ENCODE measurements around the gene ARHGAP42.
"Not testable (repeated sequence)": the region's sequence is repeated elsewhere in the genome, so short reads cannot be mapped to it uniquely, and the experiment has no call there.

The ARHGAP42 gene

DNA sequence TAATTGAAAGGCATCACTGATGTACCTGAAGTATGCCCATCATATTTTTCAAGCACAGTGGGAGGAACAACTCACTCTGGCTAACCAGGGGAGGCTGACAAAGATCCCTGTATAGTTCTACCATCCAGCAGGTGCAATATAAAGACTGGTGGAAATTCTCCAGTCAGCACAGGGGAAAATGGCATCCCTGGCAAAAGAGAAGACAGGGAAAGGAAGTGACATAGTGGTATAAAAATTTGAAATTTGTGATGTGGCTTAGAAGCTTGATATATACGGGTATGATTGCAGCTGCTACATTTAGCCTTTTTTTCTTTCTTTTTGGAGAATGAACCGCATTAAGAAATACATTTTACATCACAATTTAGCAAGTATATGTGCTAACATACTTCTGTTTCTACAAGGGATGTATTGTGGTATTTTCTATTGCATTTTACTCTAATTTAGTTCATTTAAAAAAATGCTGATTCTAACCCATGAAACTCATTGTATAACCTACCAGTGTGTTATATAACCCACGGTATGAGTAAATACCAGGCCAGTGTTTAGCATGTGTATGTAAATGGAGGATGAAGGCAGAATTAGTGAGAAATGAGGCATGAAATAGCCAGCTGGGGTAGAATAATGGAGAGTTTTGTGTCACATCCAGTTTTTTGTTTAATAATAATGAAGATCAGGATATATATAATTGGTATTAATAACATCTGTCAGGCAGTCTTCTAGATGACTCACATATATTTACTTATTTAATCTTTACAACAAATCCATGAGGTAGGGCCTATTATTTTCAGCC is 186.1 kb downstream of the ARHGAP42 start:
- DNase-seq (ENCODE audit: low read depth): no peak

DNA sequence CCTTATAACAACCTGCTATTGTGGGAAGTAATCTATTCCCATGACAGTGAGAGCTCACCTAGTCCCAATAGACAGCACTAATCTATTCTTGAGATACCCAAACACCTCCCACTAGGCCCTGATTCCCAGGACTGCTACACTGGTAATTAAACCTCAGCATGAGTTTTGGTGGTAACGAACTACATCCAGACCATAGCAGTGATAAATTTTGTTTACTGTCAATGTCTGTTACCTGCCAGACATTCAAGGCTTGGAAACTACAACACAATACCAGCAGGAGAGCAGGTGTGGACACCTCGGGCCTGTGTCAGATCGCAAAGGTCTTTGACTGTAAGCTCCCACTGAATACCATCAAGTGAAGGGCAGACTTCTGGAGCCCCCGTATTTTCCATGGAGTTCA is 187.1 kb downstream of the ARHGAP42 start:
- DNase-seq (ENCODE audit: low read depth): no peak

DNA sequence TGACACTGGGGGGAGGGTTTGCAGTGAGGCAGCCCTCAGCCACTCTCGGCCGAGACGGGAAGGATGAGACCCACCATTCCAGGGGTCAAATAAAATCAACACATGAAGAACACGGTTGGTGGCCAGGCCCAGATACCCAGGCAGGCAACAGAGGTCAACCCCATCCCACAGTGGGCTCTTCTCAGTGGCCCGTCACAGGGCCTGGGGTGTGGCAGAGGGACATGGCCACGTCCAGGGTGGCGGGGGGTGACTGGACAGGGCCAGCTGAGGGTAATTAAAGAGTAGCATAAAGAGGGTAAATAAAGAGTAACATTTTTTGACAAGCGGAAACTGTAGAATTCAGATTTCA is 188.4 kb downstream of the ARHGAP42 start:
- DNase-seq (ENCODE audit: low read depth): no peak

DNA sequence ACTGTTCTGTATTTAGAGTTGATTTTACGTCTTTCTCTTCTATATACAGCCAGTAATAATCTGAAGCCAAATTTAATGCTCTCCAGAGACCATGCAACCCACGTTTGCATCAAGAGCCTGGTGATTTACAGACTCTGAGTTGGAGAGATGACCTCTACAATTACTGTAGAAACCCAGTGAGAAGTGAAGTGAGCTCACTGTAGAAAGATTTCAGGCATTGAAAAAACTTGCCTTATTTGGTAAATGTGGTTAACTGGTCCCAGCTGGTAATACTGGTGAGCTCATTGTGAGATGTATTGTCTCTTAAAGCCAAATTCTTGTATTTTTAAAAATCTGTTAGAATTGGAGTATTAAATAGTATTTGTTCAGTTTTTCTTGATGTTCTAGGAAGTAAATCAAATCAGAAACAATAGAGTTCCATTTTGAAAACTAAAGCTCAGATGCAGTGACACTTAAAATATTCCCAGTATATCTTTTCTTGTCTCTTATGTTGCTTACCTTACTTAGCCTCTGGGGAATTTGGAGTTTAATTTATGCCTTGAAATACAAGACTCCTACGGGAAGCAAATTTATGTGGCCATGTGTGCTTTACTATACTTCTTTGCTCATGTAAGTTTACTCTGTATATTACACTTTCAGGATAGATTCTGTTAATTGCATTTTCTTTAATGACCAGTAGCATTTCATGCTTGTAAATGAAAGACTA is 189.9 kb downstream of the ARHGAP42 start:
- DNase-seq (ENCODE audit: low read depth): no peak

DNA sequence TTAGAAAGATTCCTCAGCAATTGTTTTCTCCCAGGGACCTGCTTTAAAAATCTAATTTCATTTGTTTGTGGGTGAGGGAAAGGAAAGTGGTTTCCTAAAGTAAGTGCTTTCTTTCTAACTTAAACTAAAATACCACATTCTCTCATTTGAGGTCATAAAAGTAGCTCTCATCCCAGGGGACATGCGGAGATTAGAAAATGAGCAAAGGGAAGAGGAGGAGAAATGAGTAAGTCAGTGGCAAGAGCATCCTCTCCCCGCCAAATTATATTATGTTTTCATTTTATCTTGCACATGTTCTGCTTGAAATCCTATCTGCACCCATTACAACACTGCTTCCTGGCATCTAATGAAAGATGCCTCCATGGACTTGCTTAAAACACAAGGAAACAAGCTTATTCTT is 191.4 kb downstream of the ARHGAP42 start:
- no peak for DNase-seq (ENCODE audit: low read depth)

DNA sequence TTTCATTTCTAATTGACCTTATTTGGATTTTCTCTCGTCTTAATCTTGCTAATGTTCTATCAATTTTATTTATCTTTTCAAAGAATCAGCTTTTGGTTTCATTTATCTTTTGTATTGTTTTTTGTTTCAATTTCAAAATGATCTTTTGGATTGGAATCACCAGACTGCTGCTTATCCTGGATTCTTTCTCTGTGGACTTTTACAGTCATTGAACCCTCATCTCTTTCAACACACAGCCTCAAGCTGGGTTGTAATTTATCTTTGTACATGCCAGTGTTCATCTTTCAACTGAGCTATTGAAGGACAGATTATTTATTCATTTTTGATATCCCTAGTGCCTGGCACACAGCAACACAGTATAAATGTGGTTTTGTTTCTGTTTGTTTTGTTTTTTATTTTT is 195.9 kb downstream of the ARHGAP42 start:
- no peak for DNase-seq (ENCODE audit: low read depth)

DNA sequence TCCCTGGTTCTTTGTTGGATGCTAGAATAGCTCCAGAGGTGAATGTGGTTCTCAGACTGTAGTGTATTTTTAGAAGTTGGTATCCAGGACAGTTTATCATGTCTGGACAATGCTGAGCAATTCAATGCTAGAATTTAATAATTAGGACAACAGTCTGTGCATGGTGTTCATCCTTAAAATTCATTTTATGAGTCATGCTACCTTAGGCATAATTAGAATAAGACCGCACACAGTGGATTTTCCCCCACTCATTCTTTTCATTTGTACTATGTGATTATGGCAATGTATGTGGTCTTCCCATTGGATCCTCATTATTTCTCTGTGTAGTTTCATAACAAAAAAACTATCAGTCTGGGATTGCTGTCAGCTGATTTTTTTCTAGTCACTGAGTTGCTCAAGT is 196.7 kb downstream of the ARHGAP42 start:
- DNase-seq (ENCODE audit: low read depth): no peak

DNA sequence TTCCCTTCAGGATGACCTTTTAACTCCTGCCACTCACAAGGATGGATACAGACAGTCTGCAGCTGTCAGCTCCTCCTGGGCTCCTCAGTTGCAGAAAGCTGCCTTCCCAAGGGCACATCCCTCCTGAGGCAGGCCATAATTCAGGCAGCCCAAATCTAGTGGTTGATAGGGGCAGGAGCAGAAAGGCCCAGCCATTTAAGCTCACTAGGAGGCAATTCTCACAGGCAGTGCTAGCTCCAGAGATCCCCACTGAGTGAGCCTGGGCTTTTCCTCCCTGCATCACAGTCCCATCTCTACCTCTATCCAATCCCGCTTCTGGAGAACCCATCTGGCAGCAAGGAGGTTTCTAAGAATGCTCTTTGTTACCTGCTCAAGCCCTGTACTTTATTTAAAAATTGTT is 200.6 kb downstream of the ARHGAP42 start:
- DNase-seq (ENCODE audit: low read depth): no peak

DNA sequence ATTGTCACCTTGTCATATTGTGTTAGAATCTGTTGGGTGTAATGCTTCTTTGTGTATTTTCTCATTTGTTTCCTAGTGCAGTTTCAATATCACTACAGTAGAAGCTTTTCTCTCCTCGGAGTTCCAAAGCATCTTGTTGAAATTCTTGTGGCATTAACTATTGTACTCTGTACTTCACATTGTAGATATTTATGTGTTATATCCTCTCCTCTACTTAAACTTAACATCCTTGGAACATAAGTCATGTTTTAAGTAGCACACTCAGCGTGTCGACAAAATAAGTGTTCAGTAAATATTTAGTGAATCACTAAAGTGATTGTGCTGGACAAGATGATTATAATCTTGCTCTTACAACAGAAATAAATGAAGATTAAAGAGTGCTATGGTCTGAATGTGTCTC is 201.7 kb downstream of the ARHGAP42 start:
- no peak for DNase-seq (ENCODE audit: low read depth)

DNA sequence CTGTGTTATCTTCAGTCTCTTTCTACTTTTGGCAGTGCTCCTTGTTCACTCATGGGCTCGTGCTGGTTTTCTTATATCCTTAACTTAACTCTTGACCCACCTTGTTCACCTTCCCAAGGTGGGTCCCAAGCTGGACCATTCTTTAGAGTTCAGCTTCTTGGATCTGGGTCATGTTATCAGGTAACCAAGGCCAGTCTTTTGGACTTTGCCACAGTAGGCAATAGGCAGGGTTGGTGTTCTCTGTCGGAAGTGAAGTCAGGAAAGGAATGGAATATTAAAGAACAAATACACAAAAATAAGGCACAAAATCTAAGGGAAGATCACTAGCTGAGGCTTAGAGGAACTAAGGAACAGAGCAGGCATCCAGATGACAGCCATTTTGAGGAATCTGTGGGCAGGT is 202.7 kb downstream of the ARHGAP42 start:
- no peak for DNase-seq (ENCODE audit: low read depth)

DNA sequence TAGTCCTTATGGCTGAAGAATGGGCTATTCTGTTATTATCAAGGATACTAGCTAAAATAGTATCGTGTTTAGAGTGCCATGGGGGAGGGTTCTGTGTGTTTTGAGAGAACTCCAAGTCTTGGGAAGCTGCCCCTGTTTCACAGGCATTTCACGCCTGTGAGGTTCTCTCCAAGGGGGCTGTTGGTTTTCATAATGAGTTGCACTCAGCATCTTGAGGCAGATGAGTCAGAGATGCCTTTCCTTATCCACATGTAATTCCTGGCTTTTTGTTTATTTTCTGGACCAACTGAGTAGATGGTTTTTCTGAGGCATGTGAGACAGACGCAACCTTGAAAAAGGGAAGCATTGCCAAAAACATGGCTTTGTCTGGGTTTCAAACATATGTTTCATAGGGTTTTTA is 203.7 kb downstream of the ARHGAP42 start:
- no peak for DNase-seq (ENCODE audit: low read depth)

DNA sequence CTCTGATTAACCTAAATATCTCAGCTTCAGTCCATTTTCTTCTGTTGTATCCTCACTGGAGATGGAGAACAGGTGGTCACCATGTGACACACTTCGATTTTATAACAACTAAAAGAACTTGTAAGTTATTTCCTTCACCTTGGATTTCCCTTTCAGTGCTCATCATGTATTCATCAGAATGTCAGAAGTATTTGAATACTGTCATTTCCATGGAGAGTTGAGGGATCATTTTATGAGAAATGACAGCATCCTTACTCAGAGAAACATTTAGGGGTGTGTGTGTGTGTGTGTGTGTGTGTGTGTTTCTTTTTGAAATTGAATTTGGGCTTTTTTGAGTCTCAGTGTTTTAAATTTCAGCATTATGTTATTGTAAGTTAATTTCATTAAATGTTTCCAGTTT is 205.8 kb downstream of the ARHGAP42 start:
- DNase-seq (ENCODE audit: low read depth): no peak

DNA sequence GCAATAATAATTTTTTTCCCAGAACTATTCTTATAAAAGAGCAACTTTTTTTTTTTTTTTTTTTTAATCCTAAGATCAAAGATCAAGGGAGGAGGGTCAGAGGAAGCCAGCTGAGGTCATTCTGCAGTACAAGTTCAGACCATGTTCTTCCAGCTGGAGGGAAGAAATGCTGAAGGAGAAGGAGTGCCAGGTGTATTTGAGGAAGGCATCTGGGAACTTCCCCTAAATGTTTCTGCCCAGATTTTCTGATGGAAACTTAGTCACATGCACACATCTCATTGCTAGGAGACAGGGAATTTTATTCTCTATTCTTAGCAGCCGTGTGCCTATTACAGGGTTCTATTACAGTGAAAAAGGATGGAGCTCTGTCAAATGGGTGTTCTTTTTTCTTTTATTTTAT is 208.4 kb downstream of the ARHGAP42 start:
- DNase-seq (ENCODE audit: low read depth): no peak

DNA sequence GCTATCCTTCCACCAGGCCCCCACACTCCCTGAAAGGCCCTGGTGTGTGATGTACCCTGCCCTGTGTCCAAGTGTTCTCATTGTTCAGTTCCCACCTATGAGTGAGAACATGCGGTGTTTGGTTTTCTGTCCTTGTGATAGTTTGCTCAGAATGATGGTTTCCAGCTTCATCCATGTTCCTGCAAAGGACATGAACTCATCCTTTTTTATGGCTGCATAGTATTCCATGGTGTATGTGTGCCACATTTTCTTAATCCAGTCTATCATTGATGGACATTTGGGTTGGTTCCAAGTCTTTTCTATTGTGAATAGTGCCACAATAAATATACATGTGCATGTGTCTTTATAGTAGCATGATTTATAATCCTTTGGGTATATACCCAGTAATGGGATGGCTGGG is 208.9 kb downstream of the ARHGAP42 start:
- DNase-seq (ENCODE audit: low read depth): not testable (repeated sequence)

DNA sequence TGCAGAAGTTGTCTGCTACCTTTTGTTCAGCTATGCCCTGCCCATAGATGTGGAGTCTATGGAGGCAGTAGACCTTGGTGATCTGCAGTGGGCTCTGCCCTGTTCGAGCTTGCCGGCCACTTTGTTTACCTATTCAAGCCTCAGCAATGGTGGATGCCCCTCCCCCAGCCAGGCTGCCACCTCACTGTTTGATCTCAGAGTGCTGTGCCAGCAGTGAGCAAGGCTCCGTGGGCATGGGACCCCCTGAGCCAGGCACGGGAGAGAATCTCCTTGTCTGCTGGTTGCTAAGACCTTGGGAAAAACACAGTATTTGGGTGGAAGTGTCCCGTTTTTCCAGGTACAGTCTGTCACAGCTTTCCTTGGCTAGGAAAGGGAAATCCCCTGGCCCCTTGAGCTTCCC is 214.4 kb downstream of the ARHGAP42 start:
- DNase-seq (ENCODE audit: low read depth): not testable (repeated sequence)

DNA sequence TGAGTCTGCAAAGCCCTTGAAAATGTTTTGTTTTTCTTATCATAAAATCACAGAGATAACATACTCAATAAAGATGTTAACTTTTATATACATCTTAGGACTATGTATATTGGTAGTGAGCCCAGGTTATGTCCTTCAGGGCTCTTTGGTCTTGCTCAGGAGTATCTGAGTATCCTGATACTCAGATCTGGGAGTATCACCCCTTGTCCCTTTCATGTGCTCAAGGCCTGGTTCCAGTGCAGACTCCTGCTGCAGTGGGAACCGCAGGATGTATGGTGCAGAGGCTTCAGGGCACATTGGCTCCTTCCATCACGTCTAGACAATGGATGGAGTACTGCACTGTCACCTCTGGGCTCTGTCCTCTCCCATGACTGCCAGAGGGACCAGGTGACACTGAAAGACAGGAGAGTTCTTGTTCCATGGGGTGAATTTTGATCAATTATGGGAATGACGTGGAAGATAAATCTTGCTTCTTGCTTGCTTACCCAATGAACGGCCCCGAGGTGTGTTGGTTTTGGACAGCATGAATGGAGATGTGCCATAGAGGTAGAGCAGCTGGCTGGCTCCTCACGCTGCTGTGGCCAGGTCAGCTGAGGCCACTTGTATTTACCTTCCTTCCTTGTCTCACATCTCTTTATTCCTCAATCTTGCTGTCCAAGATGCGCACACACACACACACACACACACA is 215.5 kb downstream of the ARHGAP42 start:
- DNase-seq (ENCODE audit: low read depth): no peak

DNA sequence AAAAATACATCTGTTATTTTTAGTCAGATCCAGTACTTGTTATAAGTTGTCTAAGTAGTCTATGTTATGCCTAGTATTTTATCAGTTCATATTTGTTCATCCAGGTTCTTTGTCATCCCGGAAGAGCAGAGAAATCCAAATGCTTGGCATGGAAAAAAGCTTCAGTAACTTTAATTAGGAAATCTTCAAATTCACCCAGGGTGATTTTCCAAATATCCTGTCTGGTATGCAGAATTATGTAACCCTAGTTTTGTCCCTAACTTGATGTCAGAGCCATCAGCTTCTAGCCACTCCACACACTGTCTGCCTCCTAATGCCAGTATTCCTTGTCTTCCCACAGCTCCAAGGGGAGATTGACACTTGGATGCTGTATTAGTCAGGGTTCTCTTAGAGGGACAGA is 216.2 kb downstream of the ARHGAP42 start:
- no peak for DNase-seq (ENCODE audit: low read depth)

DNA sequence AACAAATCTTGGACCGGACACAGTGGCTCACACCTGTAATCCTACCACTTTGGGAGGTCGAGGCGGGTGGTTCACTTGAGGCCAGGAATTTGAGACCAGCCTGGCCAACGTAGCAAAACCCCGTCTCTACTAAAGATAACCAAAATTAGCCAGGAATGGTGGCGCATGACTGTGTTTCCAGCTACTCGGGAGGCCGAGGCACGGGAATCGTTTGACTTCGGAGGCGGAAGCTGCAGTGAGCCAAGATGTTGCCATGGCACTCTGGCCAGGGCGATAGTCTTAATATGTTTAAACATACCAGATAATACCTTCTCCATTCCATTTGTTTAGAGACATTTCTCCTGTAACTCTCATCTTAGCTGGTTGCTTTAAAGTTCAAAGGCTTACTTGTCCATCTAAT is 218.6 kb downstream of the ARHGAP42 start:
- DNase-seq (ENCODE audit: low read depth): no peak

DNA sequence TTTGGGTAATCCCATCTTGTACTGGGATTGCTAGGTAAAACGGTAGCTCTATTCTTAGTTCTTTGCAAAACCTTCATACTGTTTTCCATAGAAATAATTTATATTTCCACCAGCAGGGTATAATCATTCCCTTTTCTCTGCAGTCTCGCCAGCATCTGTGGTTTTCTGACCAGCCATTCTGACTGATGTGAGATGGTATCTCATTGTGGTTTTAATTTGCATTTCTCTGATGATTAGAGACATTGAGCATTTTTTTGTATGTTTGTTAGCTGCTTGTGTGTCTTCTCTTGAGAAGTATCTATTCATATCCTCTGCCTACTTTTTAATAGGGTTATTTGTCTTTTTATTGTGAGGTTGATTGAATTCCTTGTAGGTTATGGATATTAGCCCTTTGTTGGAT is 221.7 kb downstream of the ARHGAP42 start:
- DNase-seq (ENCODE audit: low read depth): no peak

DNA sequence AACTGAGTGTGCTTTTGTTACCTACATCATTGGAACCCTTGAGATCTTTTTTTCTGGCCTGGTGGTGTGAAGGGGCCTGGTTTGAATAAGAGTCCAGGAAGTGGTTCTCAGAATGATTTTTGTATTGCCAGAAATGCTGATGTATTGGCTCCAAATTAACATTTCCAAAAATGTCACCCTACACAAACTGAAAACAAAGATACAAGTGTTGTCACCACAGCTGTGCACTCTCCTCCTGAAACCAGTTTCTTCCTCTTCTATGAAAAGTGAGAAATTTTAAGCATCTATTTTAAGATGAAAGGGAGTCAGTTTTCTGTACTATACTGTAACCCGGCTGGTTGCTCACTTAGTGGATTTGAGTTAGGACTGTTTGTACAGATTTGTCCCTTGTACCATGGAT is 223.7 kb downstream of the ARHGAP42 start:
- no peak for DNase-seq (ENCODE audit: low read depth)

DNA sequence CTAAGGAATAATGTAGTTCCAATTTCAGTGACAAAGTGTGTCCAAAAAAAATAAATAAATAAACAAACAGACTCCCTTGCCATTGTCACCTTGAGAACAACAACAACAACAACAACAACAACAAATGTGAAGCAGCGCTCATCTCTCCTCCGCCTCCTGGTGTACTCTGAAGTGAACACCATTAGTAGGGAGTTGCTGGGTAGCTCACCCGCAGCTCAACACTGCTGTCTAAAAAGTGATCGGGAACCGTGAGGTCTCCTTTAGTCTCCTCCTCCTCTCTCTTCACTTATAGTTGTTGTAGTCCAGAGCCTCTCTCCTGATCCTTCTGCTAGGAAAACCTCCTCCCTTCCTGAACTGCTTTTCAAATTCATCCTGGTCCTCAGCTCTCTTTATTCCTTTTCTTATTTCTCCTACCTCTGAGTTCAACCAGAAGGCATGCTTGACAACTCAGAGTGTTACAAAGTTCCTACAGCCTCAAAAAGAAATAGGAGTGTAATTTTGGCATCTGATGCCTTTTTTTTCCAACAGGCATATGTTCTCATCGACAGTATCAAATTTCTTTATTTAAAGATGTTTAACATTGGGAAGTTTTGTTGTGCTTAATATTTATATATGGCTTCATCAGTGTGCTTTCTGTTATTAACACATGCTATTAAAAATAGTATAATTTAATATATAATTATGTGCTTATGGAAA is 227.5 kb downstream of the ARHGAP42 start:
- no peak for DNase-seq (ENCODE audit: low read depth)
